Stimulated activated naive CD8-positive, alpha-beta T cell treated with anti-CD3 and anti-CD28 coated beads, Interleukin-15, amount 100 ng/mL, for 72 hours (primary cell): ENCODE data around the gene ACOXL.

ENCODE experiments used
- ATAC-seq: fragments of 150-1000 bp; cut with Tn5 transposase; 2 replicates; pipeline ENCODE4 v1.10.0; 2021; ENCODE audit warnings: mild to moderate bottlenecking, moderate library complexity
- DNase-seq, 2 donors: peaks; one replicate each; pipeline ENCODE4 v3.0.0; 2021 to 2022
- H3K27ac Mint-ChIP-seq, 2 donors: one replicate each; pipeline ENCODE4 v1.8.0; 2022; ENCODE audit warnings: mild to moderate bottlenecking in 2 of 2, mixed read lengths in 2 of 2, moderate library complexity in 2 of 2
- H3K27me3 Mint-ChIP-seq: one replicate; pipeline ENCODE4 v1.8.0; 2022; ENCODE audit warnings: mixed read lengths
- H3K4me1 Mint-ChIP-seq: one replicate; pipeline ENCODE4 v1.8.0; 2022; ENCODE audit warnings: mild to moderate bottlenecking, mixed read lengths
- H3K4me3 Mint-ChIP-seq, 2 donors: one replicate each; pipeline ENCODE4 v1.8.0; 2022; ENCODE audit warnings: mild to moderate bottlenecking in 2 of 2, mixed read lengths in 2 of 2, moderate library complexity in 1 of 2
- H3K9me3 Mint-ChIP-seq, 2 donors: one replicate each; pipeline ENCODE4 v1.8.0; 2022; ENCODE audit warnings: mixed read lengths in 2 of 2

ACOXL gene

DNA sequence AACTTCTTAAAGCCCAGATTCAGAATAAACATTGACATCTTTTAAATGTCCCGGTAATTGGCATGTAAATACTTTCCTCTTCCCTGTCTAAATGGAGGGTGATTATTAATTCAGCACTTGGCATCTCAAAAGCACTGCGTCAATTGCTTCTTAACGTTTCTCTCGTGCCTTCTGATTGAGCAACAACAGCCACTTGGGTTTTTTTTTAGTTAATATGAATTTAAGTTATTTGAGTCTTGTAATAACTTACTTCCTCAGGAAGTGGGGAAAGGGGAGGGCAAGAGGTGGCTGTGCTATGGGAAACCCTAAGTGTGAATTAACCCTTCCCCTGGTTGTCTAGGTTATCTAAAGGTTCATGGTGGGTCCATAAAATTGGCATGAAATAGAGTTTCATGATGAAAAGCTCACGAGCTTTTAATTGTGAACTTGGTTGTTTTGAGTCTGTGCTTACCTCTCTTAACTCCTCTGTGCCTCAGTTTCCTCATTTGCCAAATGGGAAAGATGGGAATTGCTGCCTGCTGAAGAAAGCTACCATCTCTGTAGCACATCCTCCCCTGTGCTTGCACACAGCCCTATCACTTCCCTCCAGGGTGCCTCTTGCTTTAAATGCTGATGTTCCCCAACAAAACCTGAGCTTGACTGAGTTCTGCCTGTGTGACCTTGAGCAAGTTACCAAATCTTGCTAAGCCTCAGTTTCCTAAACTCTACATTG is 262.0 kb downstream of the ACOXL start:
- no peak overlapping the region for H3K4me3 Mint-ChIP-seq
- peaks cover 13 to 21% of the 10 kb centered on the region in 2 donors for H3K9me3 Mint-ChIP-seq
- DNase-seq (no peak), ATAC-seq (peak; percentile 53)
- peaks cover 18% of the 10 kb centered on the region for H3K4me1 Mint-ChIP-seq
- peaks cover 9% of the 10 kb centered on the region for H3K27me3 Mint-ChIP-seq
- H3K27ac Mint-ChIP-seq = no peak overlapping the region

DNA sequence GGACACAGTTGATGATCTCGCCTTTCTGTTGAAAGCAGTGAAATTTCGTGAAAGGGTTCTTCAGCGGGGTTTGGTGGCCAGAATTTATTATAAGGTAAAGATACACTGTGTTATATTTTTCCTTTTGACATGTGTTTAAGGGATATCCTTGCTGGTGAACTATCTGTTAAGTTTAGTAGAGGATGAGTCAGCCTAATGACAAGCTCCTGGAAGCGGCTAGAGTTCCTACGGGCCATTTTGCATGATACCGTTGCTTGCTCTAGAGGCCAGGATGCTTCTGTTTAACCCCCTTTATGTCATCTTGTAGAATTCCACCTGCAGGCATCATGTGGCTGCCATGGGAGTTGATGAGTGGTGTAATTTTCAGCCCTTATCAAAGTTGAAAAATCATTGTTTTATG is 263.5 kb downstream of the ACOXL start:
- H3K27ac Mint-ChIP-seq = no peak overlapping the region
- peaks cover 18% of the 10 kb centered on the region for H3K4me1 Mint-ChIP-seq
- no peak for ATAC-seq
- no peak for DNase-seq
- no peak overlapping the region for H3K4me3 Mint-ChIP-seq
- H3K9me3 Mint-ChIP-seq = peaks cover 13 to 21% of the 10 kb centered on the region in 2 donors
- H3K27me3 Mint-ChIP-seq = peaks cover 9% of the 10 kb centered on the region

GRCh38 chr2:110997331-110998045 is 265.1 kb downstream of the ACOXL start:
- ATAC-seq (no peak), DNase-seq (no peak)
- peaks cover 18% of the 10 kb centered on the region for H3K4me1 Mint-ChIP-seq
- H3K4me3 Mint-ChIP-seq = no peak overlapping the region
- no peak overlapping the region for H3K27ac Mint-ChIP-seq
- H3K27me3 Mint-ChIP-seq = peaks cover 9% of the 10 kb centered on the region
- H3K9me3 Mint-ChIP-seq = peaks cover 5 to 27% of the 10 kb centered on the region in 2 donors

DNA sequence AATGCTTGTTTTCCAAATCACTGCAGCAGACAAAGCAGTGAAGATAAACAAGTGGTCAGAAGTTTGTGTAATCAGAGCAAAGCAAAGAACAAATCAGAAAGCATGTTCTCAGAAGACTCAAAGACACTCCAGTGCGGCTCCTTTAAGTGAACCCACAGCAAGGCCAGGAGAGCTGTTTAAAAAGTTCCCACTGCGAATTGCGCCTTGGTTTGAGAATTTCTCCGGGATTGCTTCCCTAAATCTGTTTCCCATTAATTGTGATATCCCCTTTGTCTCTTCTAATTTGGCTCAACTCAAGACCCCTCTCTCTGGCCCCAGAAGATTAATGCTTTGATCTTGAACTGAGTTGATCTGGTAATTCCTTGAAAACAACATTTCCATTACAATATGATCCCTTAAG is 265.9 kb downstream of the ACOXL start:
- Mint-ChIP-seq H3K9me3 (peaks cover 5 to 27% of the 10 kb centered on the region in 2 donors), H3K4me3 (no peak overlapping the region), H3K27me3 (peaks cover 9% of the 10 kb centered on the region), H3K27ac (no peak overlapping the region), H3K4me1 (peaks cover 13% of the 10 kb centered on the region)
- ATAC-seq = no peak
- DNase-seq = no peak

- Mint-ChIP-seq H3K27me3 (peaks cover 9% of the 10 kb centered on the region), H3K4me1 (peaks cover 2% of the 10 kb centered on the region), H3K4me3 (no peak overlapping the region), H3K27ac (no peak overlapping the region), H3K9me3 (peaks cover 13 to 27% of the 10 kb centered on the region in 2 donors)
- no peak for DNase-seq
- ATAC-seq = no peak
These were observed 267.3 kb downstream of the ACOXL start for GRCh38 chr2:110999626-111000025.

- DNase-seq (no peak), ATAC-seq (no peak)
- peaks cover 14 to 19% of the 10 kb centered on the region in 2 donors for H3K9me3 Mint-ChIP-seq
- no peak overlapping the region for H3K27ac Mint-ChIP-seq
- H3K27me3 Mint-ChIP-seq = peaks cover 47% of the 10 kb centered on the region
- peaks cover 16% of the 10 kb centered on the region for H3K4me1 Mint-ChIP-seq
- peak overlapping the region in 1 of 2 donors; percentile 2 for H3K4me3 Mint-ChIP-seq
These were observed 272.9 kb downstream of the ACOXL start for GRCh38 chr2:111005307-111005706.

DNA sequence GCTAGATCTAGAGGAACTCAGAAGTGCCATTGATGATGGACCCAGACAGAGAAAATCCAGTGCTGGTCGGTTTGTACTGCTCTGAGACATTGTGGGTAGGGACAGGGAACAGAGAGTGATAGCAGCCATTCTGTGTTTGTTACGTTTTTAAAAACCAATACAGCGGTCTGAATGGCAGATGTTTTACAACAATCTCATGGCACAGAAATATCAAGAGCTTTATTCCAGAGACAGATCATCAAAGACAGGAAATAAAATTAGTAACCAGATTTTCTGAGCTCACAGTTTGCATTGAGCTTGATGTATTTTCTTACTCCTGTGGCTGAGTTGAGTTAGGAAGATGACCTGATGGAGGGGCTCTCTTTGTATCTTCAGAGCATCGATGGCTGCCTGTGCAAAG is 273.4 kb downstream of the ACOXL start:
- H3K4me3 Mint-ChIP-seq = no peak overlapping the region
- H3K27me3 Mint-ChIP-seq = peaks cover 47% of the 10 kb centered on the region
- ATAC-seq = no peak
- no peak overlapping the region for H3K27ac Mint-ChIP-seq
- H3K9me3 Mint-ChIP-seq = peaks cover 14 to 15% of the 10 kb centered on the region in 2 donors
- DNase-seq = no peak
- H3K4me1 Mint-ChIP-seq = peaks cover 16% of the 10 kb centered on the region

GRCh38 chr2:111007757-111008688 is 275.6 kb downstream of the ACOXL start:
- Mint-ChIP-seq H3K9me3 (peaks cover 9 to 19% of the 10 kb centered on the region in 2 donors), H3K27ac (no peak overlapping the region), H3K27me3 (peaks cover 47% of the 10 kb centered on the region), H3K4me3 (no peak overlapping the region), H3K4me1 (peaks cover 16% of the 10 kb centered on the region)
- ATAC-seq (no peak), DNase-seq (no peak)

DNA sequence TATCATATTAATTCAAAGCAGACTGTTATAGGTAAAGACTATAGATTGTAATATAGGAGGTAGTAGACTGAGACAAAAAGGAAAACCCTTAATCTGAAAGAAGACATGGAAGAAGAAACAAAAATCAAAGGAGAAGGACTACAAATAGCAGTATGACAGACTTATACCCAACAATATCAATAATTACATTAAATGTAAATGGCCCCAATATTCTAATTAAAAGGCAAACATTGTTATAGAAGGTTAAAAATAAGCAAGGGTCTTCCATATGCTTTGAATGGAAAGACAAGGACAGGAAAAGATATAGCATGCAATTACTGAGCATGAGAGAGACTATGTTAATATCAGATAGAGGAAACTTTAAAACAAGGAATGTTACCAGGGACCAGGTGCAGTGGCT is 278.8 kb downstream of the ACOXL start:
- peaks cover 15 to 21% of the 10 kb centered on the region in 2 donors for H3K9me3 Mint-ChIP-seq
- H3K4me1 Mint-ChIP-seq = peaks cover 14% of the 10 kb centered on the region
- peaks cover 40% of the 10 kb centered on the region for H3K27me3 Mint-ChIP-seq
- ATAC-seq = no peak
- DNase-seq = no peak
- no peak overlapping the region for H3K4me3 Mint-ChIP-seq
- no peak overlapping the region for H3K27ac Mint-ChIP-seq

GRCh38 chr2:111015283-111015995 is 283.1 kb downstream of the ACOXL start:
- peaks cover 11% of the 10 kb centered on the region for H3K27me3 Mint-ChIP-seq
- no peak overlapping the region for H3K4me3 Mint-ChIP-seq
- DNase-seq = no peak
- H3K4me1 Mint-ChIP-seq = peaks cover 27% of the 10 kb centered on the region
- H3K27ac Mint-ChIP-seq = no peak overlapping the region
- peak; percentile 77 for ATAC-seq
- H3K9me3 Mint-ChIP-seq = peaks cover 15 to 21% of the 10 kb centered on the region in 2 donors

DNA sequence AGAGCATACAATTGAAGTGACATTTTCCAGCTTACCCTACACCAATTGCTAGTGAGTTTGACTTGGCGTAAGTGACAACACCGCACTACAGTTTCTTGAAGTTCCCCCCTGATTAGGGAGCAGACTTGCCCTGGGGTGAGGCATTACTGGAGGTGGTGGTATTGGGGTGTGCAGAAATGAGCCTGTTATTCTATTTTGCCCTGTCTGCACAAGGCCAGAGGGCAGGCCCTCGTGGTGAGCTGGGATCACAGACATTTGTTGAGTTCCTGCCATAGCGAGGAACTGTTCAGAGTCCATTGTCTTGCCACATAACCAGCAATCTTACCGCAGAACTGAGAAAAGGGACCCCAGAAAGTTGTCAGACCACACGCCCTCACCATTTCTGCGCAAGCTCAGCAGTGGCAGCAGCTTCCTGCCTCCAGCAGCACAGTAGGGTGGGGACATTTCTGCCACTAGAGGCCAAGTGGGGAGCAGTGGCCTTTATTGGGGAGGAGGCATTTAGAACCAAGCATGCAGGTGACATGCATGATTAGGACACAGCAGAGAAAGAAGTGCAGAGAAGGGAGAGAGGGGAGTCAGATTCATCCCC is 284.8 kb downstream of the ACOXL start:
- Mint-ChIP-seq H3K4me1 (peaks cover 27% of the 10 kb centered on the region), H3K9me3 (peaks cover 6 to 16% of the 10 kb centered on the region in 2 donors), H3K27ac (no peak overlapping the region), H3K4me3 (no peak overlapping the region), H3K27me3 (peaks cover 15% of the 10 kb centered on the region)
- no peak for DNase-seq
- ATAC-seq = peak; percentile 53

DNA sequence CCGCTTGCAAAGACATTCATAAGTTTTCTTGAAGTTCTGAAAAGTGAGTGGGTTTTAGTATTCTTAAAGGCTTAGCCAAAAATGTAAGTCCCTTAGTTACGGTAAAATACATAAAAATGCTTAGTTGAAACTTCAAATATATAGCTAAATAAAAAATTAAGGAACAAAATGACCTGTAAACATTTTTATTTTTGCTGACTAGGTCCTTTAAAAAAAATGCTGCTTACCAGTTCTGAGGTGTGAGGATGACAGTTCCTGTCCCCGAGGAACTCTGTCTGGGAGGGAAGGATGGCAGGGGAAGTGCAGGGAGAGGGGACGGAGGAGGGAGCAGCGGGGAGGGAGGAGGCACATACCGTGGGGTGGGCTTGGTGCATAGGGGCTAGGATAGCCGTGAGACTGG is 285.5 kb downstream of the ACOXL start:
- Mint-ChIP-seq H3K27me3 (peaks cover 18% of the 10 kb centered on the region), H3K27ac (no peak overlapping the region), H3K4me3 (no peak overlapping the region), H3K4me1 (peaks cover 27% of the 10 kb centered on the region), H3K9me3 (peaks cover 6 to 12% of the 10 kb centered on the region in 2 donors)
- ATAC-seq (no peak), DNase-seq (no peak)

DNA sequence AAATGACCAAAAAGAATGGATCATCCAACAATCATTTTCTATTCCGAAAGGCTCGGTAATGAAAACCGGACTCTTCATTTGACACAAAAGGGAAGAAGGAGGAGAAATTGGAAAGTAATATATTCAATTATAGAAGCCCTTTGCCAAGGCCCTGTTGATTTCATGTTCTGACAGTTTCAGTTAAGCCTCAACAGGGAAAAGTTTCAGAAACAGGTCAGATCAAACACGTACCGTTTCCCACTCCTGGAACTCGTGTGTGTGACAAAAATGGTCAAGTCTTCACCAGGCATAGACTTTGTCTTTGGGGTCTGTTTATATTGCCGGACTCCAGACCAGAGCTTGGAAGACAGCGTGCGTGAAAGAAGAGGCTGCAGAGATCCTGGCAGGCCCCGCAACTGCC is 287.0 kb downstream of the ACOXL start:
- Mint-ChIP-seq H3K27ac (no peak overlapping the region), H3K27me3 (peaks cover 25% of the 10 kb centered on the region), H3K4me3 (no peak overlapping the region), H3K9me3 (peaks cover 0 to 5% of the 10 kb centered on the region in 2 donors), H3K4me1 (peaks cover 27% of the 10 kb centered on the region)
- DNase-seq (no peak), ATAC-seq (no peak)

GRCh38 chr2:111022633-111023032 is 290.3 kb downstream of the ACOXL start:
- Mint-ChIP-seq H3K9me3 (no peaks in the 10 kb centered on the region), H3K4me1 (peaks cover 2% of the 10 kb centered on the region), H3K4me3 (no peak overlapping the region), H3K27me3 (peaks cover 35% of the 10 kb centered on the region), H3K27ac (no peak overlapping the region)
- DNase-seq (no peak), ATAC-seq (no peak)

GRCh38 chr2:111024496-111024895 is 292.1 kb downstream of the ACOXL start:
- no peak for DNase-seq
- no peak overlapping the region for H3K4me3 Mint-ChIP-seq
- H3K27ac Mint-ChIP-seq = no peak overlapping the region
- no peak for ATAC-seq
- no peaks in the 10 kb centered on the region for H3K4me1 Mint-ChIP-seq
- H3K9me3 Mint-ChIP-seq = no peaks in the 10 kb centered on the region
- H3K27me3 Mint-ChIP-seq = peaks cover 24% of the 10 kb centered on the region
